ENCODE measurements around the gene MEGF9.
"Not testable (repeated sequence)": the region's sequence is repeated elsewhere in the genome, so short reads cannot be mapped to it uniquely, and the experiment has no call there.

The MEGF9 gene

DNA sequence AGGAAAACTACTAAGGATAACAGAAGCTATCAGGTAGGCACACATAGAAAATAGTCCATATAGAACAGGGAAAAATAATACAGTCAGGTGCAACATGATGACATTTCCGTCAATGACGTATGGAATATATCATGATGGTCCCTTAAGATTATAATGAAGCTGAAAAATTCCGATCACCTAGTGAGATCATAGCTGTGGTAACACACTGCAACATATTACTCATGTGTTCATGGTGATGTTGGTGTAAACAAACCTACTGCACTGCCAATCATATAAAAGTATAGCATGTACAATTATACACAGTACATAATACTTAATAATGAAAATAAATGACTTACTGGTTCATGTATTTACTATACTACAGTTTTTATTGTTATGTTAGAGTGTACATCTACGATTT is 60.0 kb downstream of the MEGF9 start:
- no peak for DNase-seq

DNA sequence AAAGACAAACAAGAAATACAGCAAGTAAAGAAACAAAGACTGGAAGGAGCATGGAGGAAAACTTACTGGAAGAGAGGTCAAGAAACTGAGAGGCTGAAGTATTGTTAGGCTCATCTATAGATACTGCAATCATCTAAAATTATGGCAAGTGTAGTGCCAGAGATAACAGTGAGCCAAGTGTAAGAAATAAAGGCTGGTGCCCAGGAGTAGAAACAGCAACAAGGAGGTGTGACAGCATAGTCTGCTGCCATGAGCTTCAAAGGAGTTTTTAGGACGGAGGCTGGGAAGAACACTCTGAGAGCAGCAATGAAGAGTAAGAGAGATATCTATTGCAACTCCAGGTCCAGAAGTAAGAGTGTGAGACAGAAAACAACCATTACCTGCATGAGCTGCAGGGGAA is 60.5 kb downstream of the MEGF9 start:
- no peak for DNase-seq

DNA sequence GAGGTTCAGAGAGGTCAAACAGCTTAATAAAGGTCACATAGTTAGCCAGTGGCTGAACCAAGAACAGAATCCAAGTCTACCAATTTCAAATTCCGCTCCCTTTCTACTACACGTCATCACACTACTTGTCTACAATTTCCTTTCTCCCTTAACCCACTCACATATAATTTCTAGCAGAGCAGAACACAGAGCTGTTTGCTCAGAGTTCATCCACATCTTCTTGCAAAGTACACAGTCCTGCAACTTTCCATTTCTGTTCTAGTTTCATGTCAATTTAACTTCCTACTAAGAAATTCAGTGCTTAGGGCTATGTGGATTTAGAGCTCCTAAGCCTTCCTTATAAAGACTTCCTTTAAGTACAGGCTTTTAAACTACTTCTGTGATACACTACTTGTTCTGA is 61.3 kb downstream of the MEGF9 start:
- DNase-seq = no peak

DNA sequence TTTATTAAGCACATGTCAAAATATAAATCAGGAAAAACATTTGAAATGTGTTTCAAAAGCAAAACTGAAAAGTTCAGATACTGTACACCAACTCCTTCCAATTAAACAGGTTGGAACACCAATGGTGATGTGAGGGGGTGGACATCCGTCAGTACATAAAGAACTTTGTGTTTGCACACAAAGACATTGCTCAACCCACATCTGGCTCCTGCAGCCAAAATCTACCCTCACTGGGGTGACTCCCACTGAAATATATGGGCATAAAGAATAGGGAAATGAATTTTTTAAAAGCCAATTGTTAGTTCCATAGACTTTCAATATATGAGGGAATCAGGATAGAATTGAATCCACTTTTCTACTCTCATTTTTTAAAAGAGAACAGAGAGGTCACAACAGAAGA is 63.9 kb downstream of the MEGF9 start:
- no peak for DNase-seq

DNA sequence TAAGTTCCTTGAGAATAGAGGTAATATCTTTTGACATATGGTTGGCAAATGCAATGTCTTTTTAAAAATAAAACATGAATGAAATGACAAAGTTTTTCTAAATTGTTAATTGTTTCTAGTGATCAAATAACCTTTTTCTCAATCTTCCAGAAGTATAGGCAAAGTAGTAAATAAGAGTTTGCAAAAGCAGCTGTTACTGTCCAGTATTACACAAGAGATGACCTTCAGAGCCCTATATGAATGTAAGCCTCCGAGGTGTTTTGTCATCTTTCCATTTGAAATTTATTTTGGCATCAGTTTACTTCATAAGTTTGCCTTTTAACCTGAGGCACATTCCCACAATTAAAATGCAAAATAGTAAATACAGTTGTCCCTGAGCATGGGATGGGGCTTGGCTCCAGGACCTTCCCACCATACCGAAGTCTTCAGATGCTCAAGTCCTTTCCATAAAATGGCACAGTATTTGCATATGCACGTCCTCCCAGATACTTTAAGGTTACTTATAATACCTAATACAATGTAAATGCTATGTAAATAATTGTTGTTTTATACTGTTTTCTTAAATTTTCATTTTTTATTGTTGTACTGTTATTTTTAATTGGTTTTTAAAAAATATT is 65.6 kb downstream of the MEGF9 start:
- DNase-seq = no peak

DNA sequence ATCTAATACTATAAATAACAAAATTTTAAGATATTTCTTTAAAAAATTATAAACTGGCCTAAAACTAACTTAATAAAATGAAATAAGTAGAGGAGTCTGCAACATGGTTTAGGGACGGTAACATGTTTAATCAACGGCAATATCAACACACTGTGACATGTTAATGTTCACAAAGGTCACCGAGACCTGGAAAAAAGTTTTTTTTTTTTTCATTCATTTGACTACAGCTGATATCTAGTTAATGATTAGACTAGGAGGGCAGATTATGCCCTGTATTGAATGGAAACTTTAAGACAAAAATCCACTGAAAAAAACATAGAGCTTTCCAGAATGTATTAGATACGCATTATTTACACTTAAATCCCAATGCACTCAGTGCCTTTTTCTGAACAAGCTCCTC is 67.3 kb downstream of the MEGF9 start:
- no peak for DNase-seq

DNA sequence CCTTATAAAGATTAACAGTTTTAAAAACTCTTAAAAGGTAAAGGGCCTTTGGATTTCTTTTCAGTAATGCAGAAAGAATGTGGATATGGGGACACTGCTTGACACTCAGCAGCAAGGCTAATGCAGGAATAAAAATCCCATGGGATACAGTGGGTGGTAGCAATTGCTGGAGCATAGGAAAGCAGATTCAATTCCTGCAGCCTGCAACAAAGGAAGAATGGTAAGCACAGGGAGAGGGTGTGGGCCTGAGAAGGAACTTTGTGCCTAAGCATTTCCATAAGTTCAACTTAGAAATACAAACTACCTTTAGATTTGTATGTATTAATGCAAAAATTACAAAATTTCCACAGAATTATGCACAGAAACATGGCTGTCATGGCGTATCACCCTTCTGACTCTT is 68.5 kb downstream of the MEGF9 start:
- no peak for DNase-seq

DNA sequence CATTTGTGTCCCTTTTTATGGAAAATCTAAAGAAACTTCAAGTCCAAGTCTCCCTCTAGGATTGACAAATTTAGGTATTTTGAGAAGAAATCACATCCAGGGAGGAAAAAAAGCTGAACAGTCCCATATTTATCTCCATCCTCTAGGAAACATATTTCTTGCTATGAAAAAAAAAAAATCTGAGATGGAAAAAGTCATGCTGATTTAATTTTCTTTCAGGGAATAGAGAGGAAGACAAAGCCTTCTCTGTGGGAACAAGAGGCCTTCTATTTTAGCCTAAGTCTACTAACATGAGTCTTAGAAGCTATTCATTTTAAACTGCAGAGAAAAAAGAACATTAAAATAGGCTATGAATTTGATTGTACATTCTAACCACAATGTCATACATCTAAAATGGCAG is 71.2 kb downstream of the MEGF9 start:
- DNase-seq = no peak

DNA sequence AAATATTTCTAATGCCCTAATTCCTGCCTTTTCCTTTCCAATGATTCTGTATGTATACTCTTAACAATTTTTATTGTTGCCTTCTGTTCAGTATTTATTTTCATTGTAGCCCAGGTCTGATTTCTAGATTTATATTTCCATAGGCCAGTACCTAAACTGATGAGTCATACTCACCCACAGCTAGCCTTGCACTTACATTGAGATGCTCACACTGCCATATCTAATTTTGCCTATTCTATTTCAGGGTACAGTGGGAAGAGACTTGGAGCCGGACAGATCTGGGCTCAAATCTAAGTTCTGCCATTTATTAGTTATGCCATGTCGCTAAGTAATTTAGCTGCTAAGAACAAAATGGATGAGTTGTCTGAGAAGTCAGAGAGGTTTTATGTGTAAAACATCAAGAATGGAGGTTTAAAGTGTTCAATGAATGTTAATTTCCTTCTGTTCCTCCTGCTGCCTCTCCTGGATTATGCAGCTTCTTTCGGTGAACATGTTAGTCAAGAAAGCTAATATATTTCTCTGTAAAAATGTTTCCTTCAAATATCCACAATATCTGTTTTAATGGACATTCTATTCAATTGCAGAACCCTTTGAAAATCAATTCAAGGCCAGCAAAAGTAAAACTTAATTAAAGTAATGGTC is 72.0 kb downstream of the MEGF9 start:
- no peak for DNase-seq

DNA sequence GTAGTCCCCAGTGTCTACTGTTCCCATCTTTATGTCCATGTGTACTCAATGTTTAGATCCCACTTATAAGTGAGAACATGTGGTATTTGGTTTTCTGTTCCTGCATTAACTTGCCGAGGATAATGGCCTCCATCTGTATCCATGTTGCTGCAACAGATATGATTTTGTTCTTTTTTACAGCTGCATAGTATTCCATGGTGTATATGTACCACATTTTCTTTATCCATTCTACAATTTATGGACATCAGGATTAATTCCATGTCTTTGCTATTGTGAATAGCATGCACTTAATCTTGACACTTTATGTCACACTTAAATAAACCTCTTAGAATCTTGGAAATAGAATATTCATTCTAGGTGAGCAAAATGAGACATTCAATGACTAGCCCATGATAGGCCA is 73.4 kb downstream of the MEGF9 start:
- DNase-seq = not testable (repeated sequence)

DNA sequence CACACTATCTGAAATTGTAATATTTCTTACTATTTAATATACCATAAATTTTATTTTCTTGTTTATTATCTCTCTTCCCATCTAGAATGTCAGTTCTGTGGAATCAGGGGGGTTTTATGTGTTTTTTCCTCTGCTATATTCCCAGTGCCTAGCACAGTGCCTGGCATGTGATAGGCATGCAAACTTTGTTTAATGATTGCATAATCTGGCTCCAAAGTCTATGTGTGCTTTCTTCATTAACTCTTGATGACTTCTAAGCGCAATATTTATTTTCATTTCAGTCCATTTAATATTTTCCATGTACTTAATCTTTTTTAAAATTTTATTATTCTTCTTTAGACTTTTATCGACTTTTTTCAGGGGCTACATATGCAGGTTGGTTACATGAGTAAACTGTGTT is 73.9 kb downstream of the MEGF9 start:
- no peak for DNase-seq

DNA sequence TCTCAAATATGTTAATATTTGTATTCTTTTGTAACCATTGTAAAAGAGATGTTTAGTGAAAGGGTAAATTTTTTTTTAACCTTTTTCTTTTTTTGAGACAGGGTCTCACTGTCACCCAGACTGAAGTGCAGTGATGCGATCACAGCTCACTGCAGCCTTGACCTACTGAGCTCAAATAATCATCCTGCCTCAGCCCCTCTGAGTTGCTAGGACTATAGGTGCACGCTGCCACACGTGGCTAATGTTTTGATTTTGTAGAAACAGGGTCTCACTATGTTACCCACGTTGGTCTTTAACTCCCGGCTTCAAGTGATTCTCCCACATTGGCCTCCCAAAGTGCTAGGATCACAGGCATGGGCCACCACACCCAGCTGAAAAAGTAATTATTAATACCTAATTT is 76.4 kb downstream of the MEGF9 start:
- DNase-seq = no peak

DNA sequence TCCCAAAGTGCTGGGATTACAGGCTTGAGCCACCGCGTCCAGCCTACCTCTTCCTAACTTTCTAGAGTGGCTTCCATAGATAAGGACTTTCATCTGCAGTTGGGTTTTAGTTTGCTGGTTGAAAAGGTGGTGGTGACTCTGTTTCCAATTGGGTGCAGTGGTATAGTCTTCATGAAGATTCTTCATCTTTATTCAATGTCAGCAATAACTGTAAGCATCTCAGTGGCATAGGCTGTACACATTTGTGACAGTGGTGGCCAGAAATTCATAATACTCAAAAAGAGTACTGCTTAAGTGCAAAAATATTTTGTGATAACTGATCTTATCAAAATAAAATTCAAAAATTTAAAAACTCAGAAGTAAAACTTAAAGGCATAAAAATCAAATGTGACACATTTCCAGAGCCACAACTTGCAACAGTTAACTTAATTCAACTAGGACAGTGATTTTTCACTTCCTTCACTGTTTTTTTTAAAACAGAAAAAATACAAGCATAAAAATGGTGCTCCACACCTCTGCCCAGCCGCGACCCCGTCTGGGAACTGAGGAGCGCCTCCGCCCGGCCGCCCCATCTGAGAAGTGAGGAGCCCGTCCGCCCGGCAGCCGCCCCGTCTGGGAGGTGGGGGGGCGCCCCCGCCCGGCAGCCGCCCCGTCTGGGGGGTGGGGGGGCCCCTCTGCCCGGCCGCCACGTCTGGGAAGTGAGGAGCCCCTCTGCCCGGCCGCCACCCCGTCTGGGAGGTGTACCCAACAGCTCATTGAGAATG is 77.9 kb downstream of the MEGF9 start:
- DNase-seq = no peak

DNA sequence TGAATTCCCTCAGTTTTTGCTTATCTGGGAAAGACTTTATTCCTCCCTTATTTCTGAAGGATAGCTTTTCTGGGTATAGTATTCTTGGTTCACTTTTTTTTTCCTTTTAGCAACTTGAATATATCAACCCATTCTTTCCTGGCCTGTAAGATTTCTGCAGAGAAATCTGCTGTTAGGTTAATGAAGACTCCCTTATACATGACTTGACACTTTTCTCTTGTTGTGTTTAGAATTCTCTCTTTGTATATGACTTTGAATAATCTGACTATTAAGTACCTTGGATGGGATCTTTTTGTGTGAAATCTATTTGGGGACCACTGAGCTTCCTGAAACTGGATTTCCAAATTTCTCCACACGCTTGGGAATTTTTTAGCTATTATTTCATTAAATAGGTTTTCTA is 79.3 kb downstream of the MEGF9 start:
- no peak for DNase-seq

DNA sequence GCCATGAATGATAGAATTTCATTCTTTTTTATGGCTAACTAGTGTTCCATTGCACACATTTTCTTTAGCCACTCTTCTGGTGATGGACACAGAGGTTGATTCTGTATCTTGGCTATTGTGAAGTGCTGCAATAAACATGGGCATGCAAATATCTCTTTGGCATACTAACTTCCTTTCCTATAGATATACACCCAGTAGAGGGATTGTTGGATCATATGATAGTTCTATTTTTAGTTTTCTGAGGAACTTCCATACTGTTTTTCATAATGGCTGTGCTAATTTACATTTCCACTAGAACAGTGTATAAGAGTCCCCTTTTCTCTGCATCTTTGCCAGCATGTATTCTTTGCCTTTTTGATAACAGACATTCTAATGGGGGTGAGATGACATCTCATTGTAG is 83.9 kb downstream of the MEGF9 start:
- DNase-seq = no peak

DNA sequence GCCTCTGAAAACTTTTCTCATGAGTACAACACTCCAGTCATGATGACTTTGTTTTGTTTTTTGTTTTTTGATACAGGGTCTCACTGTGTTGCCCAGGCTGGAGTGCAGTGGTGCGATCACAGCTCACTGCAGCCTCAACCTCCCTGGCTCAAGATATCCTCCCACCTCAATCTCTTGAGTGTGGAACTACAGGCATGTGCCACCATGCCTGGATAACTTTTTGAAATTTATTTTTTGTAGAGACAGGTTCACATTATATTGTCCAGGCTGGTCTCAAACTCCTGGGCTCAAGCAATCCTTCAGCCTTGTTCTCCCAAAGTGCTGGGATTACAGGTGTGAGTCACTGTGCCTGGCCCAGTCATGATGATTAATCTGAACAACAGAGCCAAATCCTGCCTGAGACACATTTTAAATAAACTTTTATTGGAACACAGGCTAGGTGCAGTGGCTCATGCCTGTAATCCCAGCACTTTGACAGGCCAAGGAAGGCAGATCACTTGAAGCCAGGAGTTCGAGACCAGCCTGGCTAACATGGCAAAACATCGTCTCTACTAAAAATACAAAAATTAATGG is 85.3 kb downstream of the MEGF9 start:
- DNase-seq = not testable (repeated sequence)

DNA sequence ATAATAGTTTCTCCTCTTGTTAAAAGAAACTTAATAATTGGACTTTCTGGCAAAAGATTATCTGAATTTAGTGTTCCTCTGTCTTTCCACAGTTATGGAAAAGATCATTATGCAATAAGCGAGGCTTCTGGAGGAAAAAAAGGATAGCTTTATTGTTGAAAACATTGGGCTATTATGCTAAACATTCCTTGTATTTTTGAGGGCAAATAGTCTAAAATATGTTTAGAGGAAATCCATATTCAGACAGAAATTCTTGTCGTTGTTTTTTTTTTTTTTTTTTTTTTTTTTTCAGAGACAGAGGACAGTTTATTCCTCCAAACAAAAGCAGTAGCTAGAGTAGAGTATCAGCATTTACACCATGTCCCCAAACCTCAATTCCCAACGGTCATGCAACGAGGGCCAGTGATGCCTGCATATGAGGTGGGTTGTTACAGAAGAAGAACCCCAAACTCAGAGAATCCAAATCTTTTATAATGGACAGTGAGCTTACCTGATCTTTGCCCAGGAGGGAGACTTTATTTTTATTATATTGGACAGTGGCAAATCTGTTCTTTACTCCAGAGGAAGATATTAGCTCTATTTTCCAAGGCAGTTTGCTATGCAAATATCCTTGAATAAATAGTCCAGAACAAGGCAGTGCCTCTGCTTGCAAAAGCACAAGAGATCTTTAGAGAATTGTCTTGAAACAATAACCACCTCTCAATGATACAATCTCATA is 85.9 kb downstream of the MEGF9 start:
- no peak for DNase-seq

DNA sequence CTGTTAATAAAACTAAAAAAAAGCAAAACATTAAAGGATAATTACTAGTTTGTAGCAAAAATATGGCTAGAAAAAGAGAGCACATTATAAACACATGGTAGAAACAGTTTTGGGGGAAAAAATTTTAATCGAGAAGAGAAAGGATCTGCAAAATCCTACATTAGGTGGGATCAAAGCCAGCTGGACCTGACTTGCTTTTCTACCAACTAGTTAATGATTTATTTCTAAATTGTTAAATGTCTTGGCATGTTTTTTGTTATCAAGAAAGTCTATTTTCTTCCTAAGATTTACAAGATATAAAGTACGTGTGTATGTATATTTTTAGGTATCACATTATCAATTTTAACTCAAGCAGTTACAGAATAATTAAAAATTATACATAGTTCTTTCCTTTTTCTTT is 87.2 kb downstream of the MEGF9 start:
- DNase-seq = no peak

DNA sequence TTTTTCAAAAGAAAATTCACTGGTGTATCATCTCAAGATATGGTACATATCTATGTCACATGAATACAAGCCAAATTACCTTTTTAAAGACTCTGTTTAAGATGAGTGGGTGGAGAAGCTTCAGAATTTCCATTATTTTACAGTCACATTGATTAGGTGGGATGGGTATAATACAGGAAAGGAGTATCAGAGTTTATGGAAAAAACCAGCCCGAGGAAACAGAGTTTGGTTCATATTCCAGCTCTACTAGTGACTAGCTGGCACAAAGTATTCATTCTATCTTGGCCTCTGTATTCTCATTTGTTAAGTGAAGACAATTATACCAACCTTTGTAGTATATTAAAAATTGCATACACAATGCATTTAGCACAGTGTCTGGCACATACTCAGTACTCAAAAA is 87.8 kb downstream of the MEGF9 start:
- no peak for DNase-seq

DNA sequence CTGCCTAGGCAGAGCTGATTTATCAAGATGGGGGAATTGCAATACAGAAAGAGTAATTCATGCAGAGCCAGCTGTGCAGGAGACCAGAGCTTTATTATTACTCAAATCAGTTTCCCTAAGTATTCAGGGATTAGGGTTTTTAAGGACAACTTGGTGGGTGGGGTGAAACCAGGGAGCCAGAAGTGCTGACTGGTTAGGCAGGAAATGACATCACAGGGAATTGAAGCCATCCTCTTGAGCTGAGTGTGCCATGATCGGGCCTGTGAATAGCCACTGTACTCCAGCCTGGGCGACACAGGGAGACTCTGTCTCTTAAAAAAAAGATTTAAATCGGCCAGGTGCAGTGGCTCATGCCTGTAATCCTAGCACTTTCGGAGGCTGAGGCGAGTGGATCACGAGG is 89.0 kb downstream of the MEGF9 start:
- DNase-seq = no peak

DNA sequence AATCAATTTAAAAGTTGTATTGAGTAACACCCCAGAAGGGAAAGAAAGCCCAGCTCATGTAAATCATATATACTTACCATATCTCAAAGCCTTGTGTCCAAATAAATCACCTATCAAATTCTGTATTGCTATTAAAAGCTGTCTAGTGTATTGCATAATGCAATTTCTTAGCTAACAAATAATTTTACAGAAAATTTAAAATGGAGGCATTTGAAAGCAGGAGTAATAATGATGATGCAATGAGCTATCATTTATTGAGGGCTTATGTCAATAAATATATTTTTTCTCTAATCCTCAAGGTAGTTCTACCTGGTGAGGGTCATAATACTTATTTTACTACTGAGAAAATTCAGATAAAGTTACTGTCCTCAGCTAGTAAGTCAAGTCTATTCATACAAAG is 91.5 kb downstream of the MEGF9 start:
- no peak for DNase-seq

DNA sequence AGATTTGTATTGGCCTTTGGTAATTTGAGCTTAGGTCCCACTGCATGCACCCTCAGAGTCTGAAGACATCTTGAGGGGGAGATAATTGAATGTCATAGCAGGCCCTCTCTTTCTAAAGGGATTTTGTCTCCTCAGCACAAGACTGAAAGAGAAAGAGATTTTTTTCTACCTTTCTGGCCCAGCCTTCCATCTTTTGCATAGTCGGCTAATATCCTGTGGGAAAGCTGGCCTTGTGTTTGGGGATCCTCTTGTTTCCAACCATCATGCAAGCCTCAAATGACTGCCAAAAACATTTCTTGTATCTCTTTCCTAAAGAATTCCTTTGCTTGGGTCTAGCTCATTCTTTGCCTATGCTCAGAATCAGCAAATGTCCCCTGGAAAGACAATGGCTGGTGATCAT is 92.3 kb downstream of the MEGF9 start:
- DNase-seq = no peak

All from stimulated activated CD4-positive, alpha-beta T cell treated with anti-CD3 and anti-CD28 coated beads, Interleukin-4, amount 100 ng/mL, for 24 hours (primary cell).